Fibroblast of lung (primary cell): Measurements from ENCODE around the gene CNIH1. TPM values are rescaled to one million over a fixed set of nuclear protein-coding genes. Genes with fewer than 3 reads are reported as not detected.
"Not testable (repeated sequence)": the region's sequence is repeated elsewhere in the genome, so short reads cannot be mapped to it uniquely, and the experiment has no call there.

Experiments used
- DNase-seq, 2 donors: peaks; one replicate each; pipeline versions ENCODE4 v3.0.0 to v3.0.0-alpha.2; 2010; ENCODE audit warnings: low read depth in 2 of 2
- H2AFZ ChIP-seq: 2 replicates; pipeline ENCODE4 v1.5.1; 2012; ENCODE audit warnings: low read length, control low read depth, inconsistent platforms
- H3K27ac ChIP-seq: 2 replicates; pipeline ENCODE4 v1.5.1; 2011; ENCODE audit warnings: low read length, control low read depth; ENCODE audit not compliant: insufficient read depth
- H3K27me3 ChIP-seq: 2 replicates; pipeline ENCODE4 v1.5.1; 2011; ENCODE audit warnings: mild to moderate bottlenecking, low read length; ENCODE audit not compliant: control insufficient read depth, insufficient read depth
- H3K36me3 ChIP-seq: 2 replicates; pipeline ENCODE4 v1.5.1; 2011; ENCODE audit warnings: low read length; ENCODE audit not compliant: control insufficient read depth, insufficient read depth
- H3K4me1 ChIP-seq: 2 replicates; pipeline ENCODE4 v1.5.1; 2011; ENCODE audit warnings: low read length; ENCODE audit not compliant: control insufficient read depth, insufficient read depth; ENCODE audit errors: extremely low read depth
- H3K4me2 ChIP-seq: 2 replicates; pipeline ENCODE4 v1.5.1; 2011; ENCODE audit warnings: low read length, control low read depth; ENCODE audit not compliant: insufficient read depth; ENCODE audit errors: extremely low read depth
- H3K4me3 ChIP-seq, 4 experiments: fragments of 200-600 bp in 1 of 4; sonication (generic) in 1 of 4; replicated peaks in 1 of 4; 2 replicates each; pipeline ENCODE4 v1.5.1; 2011 to 2016; ENCODE audit warnings: low read length in 4 of 4, low read depth in 3 of 4, mild to moderate bottlenecking in 3 of 4, control low read depth in 2 of 4, inconsistent platforms in 1 of 4, mixed read lengths in 1 of 4; ENCODE audit not compliant: insufficient read depth in 1 of 4; ENCODE audit errors: control extremely low read depth in 1 of 4
- H3K79me2 ChIP-seq: 2 replicates; pipeline ENCODE4 v1.5.1; 2012; ENCODE audit warnings: mild to moderate bottlenecking, low read length, inconsistent platforms; ENCODE audit not compliant: control insufficient read depth, insufficient read depth
- H3K9ac ChIP-seq: 2 replicates; pipeline ENCODE4 v1.5.1; 2011; ENCODE audit warnings: mild to moderate bottlenecking, low read length, control low read depth; ENCODE audit not compliant: insufficient read depth
- H3K9me3 ChIP-seq: 2 replicates; pipeline ENCODE4 v1.5.1; 2012; ENCODE audit warnings: low read depth, low read length; ENCODE audit not compliant: control insufficient read depth, insufficient read depth
- H4K20me1 ChIP-seq: 2 replicates; pipeline ENCODE4 v1.5.1; 2011; ENCODE audit warnings: low read length; ENCODE audit not compliant: control insufficient read depth, insufficient read depth; ENCODE audit errors: extremely low read depth
- EZH2 ChIP-seq: IDR thresholded peaks from 2 replicates; pipeline ENCODE4 v1.5.1; 2012; ENCODE audit warnings: low read length, control low read depth, mild to moderate bottlenecking; ENCODE audit errors: missing control alignments
- polyA plus RNA-seq, 2 donors: library from polyadenylated mRNA; depleted of rRNA in 1 of 2; stranded (reverse) in 1 of 2; unstranded in 1 of 2; fragments of >200 nt; gene quantifications; 2 replicates each; pipeline ENCODE4 v1.2.1, GENCODE V29; 2011 to 2012; ENCODE audit warnings: missing spikeins in 1 of 2
- total RNA-seq: library from RNA; depleted of rRNA; stranded (reverse); fragments of >200 nt; gene quantifications from 2 replicates; pipeline ENCODE4 v1.2.1, GENCODE V29; 2014
- TF ChIP-seq, protein P1 (sequence below), 2 donors: IDR thresholded peaks in 1 of 2; conservative IDR thresholded peaks in 1 of 2; 1 replicate in 1 of 2; 2 replicates in 1 of 2; pipeline ENCODE4 v1.5.1; 2011 to 2012; ENCODE audit warnings: low read length in 2 of 2, control low read depth in 1 of 2, inconsistent platforms in 1 of 2, low read depth in 1 of 2, mild to moderate bottlenecking in 1 of 2

The CNIH1 gene
- total and polyA plus RNA-seq, 2 donors (not counting 1 experiment from before 2014, with no cell fraction given): 109 to 301 TPM

DNA sequence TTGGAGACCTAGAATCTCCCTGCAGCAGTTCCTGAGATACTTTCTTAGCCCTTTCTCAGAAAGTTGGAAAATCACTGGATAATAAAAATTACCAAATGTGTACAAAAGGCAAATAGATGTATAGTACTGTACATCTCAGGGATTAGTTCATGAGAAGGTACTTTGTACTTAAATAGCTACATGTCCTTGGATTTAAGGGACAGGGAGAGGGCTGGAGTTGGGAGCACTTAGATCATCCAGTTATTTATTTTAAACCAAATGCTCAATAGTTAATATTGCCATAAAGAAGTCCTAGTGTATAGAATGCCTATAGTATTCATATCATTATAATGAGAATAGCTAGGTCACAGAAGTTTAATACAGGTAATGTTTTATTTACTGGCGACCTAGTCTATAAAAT is 31.0 kb downstream of the CNIH1 start:
- peaks cover under 1% of the 10 kb centered on the region for H3K36me3 ChIP-seq
- no peaks in the 10 kb centered on the region for H3K79me2 ChIP-seq
- H3K9me3 ChIP-seq: no peaks in the 10 kb centered on the region
- no peak overlapping the region for H3K4me2 ChIP-seq
- no peak for TF ChIP-seq EZH2
- TF ChIP-seq, protein P1, sequence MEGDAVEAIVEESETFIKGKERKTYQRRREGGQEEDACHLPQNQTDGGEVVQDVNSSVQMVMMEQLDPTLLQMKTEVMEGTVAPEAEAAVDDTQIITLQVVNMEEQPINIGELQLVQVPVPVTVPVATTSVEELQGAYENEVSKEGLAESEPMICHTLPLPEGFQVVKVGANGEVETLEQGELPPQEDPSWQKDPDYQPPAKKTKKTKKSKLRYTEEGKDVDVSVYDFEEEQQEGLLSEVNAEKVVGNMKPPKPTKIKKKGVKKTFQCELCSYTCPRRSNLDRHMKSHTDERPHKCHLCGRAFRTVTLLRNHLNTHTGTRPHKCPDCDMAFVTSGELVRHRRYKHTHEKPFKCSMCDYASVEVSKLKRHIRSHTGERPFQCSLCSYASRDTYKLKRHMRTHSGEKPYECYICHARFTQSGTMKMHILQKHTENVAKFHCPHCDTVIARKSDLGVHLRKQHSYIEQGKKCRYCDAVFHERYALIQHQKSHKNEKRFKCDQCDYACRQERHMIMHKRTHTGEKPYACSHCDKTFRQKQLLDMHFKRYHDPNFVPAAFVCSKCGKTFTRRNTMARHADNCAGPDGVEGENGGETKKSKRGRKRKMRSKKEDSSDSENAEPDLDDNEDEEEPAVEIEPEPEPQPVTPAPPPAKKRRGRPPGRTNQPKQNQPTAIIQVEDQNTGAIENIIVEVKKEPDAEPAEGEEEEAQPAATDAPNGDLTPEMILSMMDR (conservative IDR thresholded peaks at IDR 0.05 in 1 of 2, IDR thresholded peaks at IDR 0.05 in 1 of 2; ENCODE audit: low read depth in 1 of 2, low read length in 2 of 2): no peak
- no peaks in the 10 kb centered on the region for H3K4me1 ChIP-seq
- DNase-seq: no peak
- H3K4me3 ChIP-seq: no peak overlapping the region
- H2AFZ ChIP-seq: no peak overlapping the region
- no peaks in the 10 kb centered on the region for H4K20me1 ChIP-seq
- H3K27me3 ChIP-seq: no peaks in the 10 kb centered on the region
- no peak overlapping the region for H3K27ac ChIP-seq
- no peak overlapping the region for H3K9ac ChIP-seq

DNA sequence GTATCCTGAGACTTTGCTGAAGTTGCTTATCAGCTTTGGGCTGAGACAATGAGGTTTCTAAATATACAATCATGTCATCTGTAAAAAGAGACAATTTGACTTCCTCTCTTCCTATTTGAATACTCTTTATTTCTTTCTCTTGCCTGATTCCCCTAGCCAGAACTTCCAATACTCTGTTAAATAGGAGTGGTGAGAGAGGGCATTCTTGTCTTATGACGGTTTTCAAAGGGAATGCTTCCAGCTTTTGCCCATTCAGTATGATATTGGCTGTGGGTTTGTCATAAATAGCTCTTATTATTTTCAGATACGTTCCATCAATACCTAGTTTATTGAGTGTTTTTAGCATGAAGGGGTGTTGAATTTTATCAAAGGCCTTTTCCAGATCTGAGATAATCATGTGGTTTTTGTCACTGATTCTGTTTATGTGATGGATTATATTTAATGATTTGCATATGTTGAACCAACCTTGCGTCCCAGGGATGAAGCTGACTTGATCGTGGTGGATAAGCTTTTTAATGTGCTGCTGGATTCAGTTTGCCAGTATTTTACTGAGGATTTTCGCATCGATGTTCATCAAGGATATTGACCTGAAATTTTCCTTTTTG is 37.7 kb downstream of the CNIH1 start:
- H3K27me3 ChIP-seq, H3K4me2 ChIP-seq, DNase-seq, H3K4me1 ChIP-seq, H3K36me3 ChIP-seq, H3K27ac ChIP-seq, H2AFZ ChIP-seq, H3K79me2 ChIP-seq, H4K20me1 ChIP-seq, H3K9me3 ChIP-seq, H3K9ac ChIP-seq, H3K4me3 ChIP-seq: not testable (repeated sequence)

DNA sequence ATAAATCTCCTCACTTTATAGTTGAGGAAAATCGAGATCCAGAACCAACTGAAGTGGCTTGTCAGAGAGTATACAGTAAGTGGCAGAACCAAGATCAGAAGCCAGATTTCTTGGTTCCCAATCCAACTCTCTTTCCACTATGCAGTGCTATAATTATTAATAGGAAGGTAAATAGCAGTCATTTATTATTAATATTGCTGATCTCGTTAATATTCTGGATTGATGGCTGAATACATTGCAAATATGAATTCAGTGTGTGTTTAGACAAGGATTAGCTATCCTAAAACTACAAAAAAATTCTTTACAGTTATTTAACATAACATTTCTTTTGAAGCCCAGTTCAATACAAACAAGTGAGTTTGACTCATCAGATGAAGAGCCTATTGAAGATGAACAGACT is 41.6 kb downstream of the CNIH1 start:
- no peaks in the 10 kb centered on the region for H3K9me3 ChIP-seq

More for the DNA sequence above, 41.6 kb downstream of the CNIH1 start:
- Histone ChIP-seq H3K36me3 (peaks cover 1% of the 10 kb centered on the region), H3K4me3 (no peak overlapping the region), H3K27me3 (no peaks in the 10 kb centered on the region), H3K79me2 (peaks cover 19% of the 10 kb centered on the region), H3K4me2 (no peak overlapping the region), H3K27ac (no peak overlapping the region), H3K9ac (no peak overlapping the region), H3K4me1 (peaks cover 7% of the 10 kb centered on the region), H4K20me1 (no peaks in the 10 kb centered on the region), H2AFZ (no peak overlapping the region)
- DNase-seq: no peak
- no peak for TF ChIP-seq EZH2
- TF ChIP-seq, protein P1 (conservative IDR thresholded peaks at IDR 0.05 in 1 of 2, IDR thresholded peaks at IDR 0.05 in 1 of 2; ENCODE audit: low read depth in 1 of 2, low read length in 2 of 2): no peak
